ENCODE data around the gene RNF180.
"Not testable (repeated sequence)": the region's sequence is repeated elsewhere in the genome, so short reads cannot be mapped to it uniquely, and the experiment has no call there.

The RNF180 gene

DNA sequence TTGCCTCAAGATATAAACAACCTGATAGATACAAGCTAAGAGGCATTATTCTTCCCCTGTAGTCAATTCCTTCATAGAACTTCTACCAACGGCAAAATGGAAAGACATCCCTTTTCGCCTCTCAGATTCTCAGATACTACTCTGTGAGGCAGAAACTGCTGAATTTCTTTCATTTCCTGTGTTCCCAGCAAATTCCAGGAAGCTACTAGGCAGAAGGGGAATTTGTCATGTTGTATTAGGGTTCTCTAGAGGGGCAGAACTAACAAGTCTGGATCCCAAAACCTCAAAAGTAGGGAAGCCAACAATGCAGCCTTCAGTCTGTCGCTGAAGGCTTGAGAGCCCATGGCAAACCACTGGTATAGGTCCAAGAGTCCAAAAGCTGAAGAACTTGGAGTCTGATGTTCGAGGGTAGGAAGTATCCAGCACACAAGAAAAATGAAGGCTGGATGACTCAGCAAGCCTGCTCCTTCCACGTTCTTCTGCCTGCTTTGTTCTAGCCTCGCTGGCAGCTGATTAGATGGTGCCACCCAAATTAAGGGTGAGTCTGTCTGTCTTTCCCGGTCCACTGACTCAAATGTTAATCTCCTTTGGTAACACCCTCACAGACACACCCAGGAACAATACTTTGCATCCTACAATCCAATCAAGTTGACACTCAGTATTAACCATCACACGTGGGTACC lies 15.2 kb downstream of the RNF180 start:
- no peak for DNase-seq (ENCODE audit: low spot score)

GRCh38 chr5:64181440-64181839 lies 15.8 kb downstream of the RNF180 start:
- no peak for DNase-seq (ENCODE audit: low spot score)

DNA sequence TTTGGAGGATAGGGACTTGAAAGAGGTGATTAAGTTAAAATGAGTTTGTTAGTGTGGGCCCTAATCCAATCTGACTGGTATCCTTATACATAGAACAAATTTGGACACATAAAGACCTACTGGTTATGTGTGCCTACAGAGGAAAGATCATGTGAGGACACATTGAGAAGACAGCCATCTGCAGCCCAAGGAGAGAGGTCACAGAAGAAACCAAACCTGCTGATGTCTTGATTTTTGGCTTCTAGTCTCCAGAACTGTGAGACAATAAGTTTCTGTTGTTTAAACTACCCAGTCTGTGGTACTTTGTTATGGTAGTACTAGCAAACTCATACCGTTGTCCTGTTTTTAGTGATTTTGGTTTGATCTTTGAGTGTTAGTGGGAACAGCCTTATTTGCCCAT lies 18.3 kb downstream of the RNF180 start:
- no peak for DNase-seq (ENCODE audit: low spot score)

GRCh38 chr5:64184832-64185231 lies 19.2 kb downstream of the RNF180 start:
- DNase-seq (ENCODE audit: low spot score): no peak

- no peak for DNase-seq (ENCODE audit: low spot score)
Observed at GRCh38 chr5:64188776-64189175, 23.1 kb downstream of the RNF180 start.

DNA sequence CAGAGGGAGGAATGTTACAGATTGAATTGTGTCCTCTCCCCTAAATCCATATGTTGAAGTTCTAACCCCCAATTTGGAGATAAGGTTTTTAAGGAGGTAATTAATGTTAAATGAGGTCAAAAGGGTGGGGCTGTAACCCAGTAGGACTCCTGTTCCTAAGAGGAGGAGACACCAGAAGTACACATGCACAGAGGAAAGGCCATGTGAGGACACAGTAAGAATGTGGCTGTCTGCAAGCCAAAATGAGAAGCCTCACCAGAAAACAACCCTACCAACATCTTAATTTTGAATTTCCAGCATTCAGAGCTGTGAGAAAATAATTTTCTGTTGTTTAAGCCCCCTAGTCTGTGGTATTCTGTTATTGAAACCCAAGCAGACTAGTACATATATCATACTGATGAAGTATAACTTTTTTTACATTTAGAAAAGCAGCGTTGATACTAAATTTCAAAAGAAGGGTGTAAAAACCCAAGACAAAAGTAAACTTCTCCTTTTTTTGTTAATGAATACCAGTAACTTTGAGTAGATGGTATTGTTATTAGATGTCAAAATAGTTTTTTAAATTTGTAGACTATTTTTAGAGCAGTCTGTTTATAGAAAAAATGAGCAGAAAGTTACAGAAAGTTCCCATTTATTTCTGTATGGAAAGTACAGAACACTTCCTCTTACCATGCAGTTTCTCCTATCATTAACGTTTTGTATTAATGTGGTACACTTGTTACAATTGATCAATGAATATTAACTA lies 25.1 kb downstream of the RNF180 start:
- DNase-seq (ENCODE audit: low spot score): no peak

- no peak for DNase-seq (ENCODE audit: low spot score)
Observed at GRCh38 chr5:64195981-64196380, 30.3 kb downstream of the RNF180 start.

DNA sequence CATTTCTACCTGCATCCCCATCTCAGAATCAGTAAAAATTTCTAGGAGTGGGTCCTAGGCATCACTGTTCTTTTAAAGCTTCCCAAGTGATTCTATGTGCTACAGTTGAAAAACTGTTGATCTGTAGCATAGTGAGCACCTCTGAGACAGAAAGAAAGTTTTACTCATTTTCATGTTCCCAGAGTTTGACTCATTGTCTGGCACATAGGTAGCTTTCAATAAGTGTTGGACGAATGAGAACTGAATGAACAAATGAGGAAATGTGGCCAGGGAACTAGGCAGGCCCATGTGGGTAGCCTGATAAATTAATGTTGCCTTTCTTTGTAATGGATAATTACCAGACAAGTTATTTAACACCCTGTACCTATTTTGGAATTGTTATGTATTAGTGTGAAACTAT lies 33.8 kb downstream of the RNF180 start:
- DNase-seq (ENCODE audit: low spot score): no peak

DNA sequence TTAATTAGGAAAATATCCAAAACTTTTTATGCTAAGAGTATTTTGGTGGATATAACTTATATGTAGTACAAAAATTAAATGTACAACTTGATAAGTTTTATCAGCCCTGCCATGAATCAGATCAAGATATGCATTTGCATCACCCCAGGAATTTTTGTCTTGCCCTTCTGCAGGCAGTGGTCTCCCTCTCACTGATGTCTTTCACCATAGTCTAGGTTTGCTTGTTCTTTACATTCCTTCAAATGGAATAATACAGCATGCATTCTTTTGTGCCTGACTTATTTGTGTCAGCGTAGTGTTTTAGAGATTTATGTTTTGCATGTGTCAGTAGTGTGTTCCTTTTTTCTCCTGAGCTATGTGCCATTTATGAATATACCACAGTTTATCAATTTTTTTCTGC lies 36.4 kb downstream of the RNF180 start:
- no peak for DNase-seq (ENCODE audit: low spot score)

DNA sequence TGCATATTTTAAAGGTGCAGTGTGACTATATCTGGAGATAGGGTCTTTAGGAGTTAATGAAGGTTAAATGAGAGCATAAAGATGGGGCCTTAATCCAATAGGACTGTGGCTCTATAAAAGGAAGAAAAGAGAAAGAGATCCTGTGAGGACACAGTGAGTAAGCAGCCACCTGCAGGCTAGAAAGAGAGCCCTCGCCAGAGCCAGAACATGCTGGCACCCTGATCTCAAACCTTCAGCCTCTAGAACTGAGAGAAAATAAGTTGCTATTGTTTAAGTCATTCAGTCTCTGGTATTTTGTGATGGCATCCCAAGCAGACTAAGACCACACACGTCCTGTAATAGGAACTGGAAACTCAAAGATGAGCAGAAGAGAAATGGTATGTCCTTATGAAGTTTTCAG lies 41.0 kb downstream of the RNF180 start:
- DNase-seq (ENCODE audit: low spot score): no peak

- no peak for DNase-seq (ENCODE audit: low spot score)
Observed at GRCh38 chr5:64207978-64208377, 42.3 kb downstream of the RNF180 start.

GRCh38 chr5:64209353-64209752 lies 43.7 kb downstream of the RNF180 start:
- no peak for DNase-seq (ENCODE audit: low spot score)

- DNase-seq (ENCODE audit: low spot score): peak; percentile 4
Observed at GRCh38 chr5:64210866-64211265, 45.2 kb downstream of the RNF180 start.

DNA sequence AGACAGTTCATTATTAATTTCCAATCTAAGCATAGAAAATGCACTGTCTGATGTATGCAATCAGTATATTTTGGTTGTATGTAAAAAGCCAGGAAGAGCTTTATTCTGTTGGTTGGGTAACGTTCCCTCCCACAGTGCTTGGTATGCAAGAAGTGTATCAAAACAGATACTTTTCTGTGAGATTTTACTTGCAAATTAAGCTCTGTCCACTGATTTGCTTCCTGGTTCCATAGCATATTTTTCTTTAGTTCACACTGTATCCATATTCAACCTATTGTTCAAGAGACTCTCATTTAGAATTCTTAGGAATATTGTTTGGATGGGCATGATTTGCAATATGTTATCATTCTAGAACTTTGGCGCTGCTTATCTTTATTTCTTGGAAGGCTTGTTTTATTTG lies 47.4 kb downstream of the RNF180 start:
- DNase-seq (ENCODE audit: low spot score): no peak

GRCh38 chr5:64213531-64213930 lies 47.9 kb downstream of the RNF180 start:
- DNase-seq (ENCODE audit: low spot score): no peak

DNA sequence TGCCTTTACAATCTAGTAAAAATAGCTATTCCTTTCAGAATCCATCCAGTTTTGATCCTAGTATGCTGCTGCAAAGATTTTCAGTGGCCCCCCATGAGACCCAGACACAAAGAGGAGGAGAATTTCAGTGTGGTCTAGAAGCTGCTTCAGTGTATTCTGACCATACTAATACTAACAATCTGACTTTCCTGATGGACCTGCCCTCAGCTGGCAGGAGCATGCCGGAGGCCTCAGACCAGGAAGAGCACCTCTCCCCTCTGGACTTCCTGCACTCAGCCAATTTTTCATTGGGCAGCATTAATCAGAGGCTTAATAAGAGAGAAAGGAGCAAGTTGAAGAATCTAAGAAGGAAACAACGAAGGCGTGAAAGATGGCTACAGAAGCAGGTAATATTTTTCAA lies 48.5 kb downstream of the RNF180 start:
- no peak for DNase-seq (ENCODE audit: low spot score)

DNA sequence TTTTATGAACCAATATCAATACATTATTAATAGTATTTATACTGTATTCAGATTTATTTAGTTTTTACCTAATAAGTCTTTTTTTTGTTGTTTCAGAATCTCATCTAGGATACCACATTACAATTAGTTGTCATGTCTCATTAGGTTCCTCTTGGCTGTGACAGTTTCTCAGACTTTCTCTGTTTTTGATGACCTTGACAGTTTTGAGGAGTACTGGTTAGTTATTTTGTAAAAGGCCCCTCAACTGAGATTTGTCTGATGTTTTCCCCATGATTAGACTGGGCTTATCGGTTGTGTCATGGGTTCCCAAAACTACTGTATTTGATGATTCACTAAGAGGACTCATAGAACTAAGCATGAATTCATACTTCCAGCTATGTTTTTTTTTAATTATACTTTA lies 56.3 kb downstream of the RNF180 start:
- DNase-seq (ENCODE audit: low spot score): no peak

- DNase-seq (ENCODE audit: low spot score): not testable (repeated sequence)
Observed at GRCh38 chr5:64225286-64225981, 59.8 kb downstream of the RNF180 start.

DNA sequence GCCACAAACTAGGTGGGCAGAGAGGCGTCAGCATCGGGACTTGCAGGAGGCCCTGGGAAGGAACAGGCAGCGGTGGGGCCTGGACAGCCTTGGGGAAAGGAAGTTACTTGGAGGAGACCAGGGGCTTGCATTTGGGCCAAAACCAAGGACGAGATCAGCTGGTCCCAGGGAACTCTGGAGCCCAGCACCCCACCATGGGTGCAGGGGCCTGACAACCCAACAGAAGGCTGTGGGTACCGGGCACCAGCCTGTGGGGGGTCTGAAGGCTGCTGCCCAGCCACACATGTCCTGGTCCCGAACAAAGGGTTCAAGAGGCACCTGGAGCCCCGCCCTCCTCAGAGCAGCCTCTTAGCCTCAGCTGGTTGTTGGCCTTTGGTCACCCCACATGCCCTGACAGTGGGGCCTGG lies 61.5 kb downstream of the RNF180 start:
- not testable (repeated sequence) for DNase-seq (ENCODE audit: low spot score)

DNA sequence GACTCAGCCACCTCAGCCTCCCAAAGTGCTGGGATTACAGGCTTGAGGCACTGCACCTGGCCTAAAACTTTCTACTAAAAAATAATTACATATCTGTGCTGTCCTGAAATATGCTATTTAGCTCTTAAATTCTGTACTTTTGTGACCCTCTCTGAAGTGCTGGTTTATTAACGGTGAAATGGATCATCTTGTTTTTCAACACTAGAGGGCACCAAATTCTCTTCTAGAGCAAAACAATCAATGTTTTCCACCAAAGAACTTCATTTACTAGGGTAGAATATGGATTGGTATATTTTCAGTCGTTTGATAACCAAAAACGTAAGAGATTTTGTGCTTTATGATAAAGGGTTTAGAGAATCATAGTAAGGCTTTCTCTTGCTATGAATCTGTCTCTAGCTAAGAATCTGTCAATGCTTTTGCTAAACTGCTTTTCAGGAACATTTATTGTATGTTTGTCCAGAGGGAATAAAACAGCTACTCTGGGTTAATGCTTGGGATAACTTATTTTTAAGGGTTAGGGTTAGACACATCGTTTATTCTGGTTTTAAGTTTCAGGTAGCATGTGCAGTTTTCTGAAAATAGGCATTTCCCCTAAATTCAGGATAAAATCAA lies 63.6 kb downstream of the RNF180 start:
- peak; percentile 33 for DNase-seq (ENCODE audit: low spot score)

- DNase-seq (ENCODE audit: low spot score): no peak
Observed at GRCh38 chr5:64260756-64261155, 95.1 kb downstream of the RNF180 start.

- DNase-seq (ENCODE audit: low spot score): no peak
Observed at GRCh38 chr5:64269164-64269563, 103.5 kb downstream of the RNF180 start.

GRCh38 chr5:64273276-64273675 lies 107.6 kb downstream of the RNF180 start:
- DNase-seq (ENCODE audit: low spot score): no peak
